HG03045 (cell line): Measurements from ENCODE around the gene TRIM50.
"Not testable (repeated sequence)": the region's sequence is repeated elsewhere in the genome, so short reads cannot be mapped to it uniquely, and the experiment has no call there.

ENCODE experiments used
- ATAC-seq: cut with Tn5 transposase; IDR thresholded peaks from one replicate; pipeline ENCODE4 v1.9.1; 2021; ENCODE audit warnings: mild to moderate bottlenecking, moderate library complexity; ENCODE audit not compliant: unreplicated experiment

Gene TRIM50

GRCh38 chr7:73327922-73328321, at the start of gene TRIM50, which contains the start of gene FKBP6:
Gene TRIM50, minus strand, starts transcription at chr7:73328082. Its CDS starts 3,295 bp downstream, at chr7:73324787.
Gene FKBP6, plus strand, starts transcription at chr7:73328161. Its CDS starts 268 bp downstream, at chr7:73328429.
- ATAC-seq: not testable (repeated sequence)

GRCh38 chr7:73376671-73377412, 49.0 kb upstream of the TRIM50 start:
- ATAC-seq: no peak

GRCh38 chr7:73376262-73376661, 48.4 kb upstream of the TRIM50 start:
- not testable (repeated sequence) for ATAC-seq

- no peak for ATAC-seq
Measured at GRCh38 chr7:73373741-73374140, 45.9 kb upstream of the TRIM50 start.

- no peak for ATAC-seq
Measured at GRCh38 chr7:73369622-73370021, 41.7 kb upstream of the TRIM50 start.

- no peak for ATAC-seq
Measured at GRCh38 chr7:73369009-73369408, 41.1 kb upstream of the TRIM50 start.

GRCh38 chr7:73366990-73367389, 39.1 kb upstream of the TRIM50 start:
- ATAC-seq: no peak

GRCh38 chr7:73366127-73366526, 38.2 kb upstream of the TRIM50 start:
- ATAC-seq: no peak

GRCh38 chr7:73364006-73364728, 36.3 kb upstream of the TRIM50 start:
- ATAC-seq: no peak

GRCh38 chr7:73363225-73364005, 35.5 kb upstream of the TRIM50 start:
- ATAC-seq: no peak

GRCh38 chr7:73360590-73360989, 32.7 kb upstream of the TRIM50 start:
- ATAC-seq: not testable (repeated sequence)

- no peak for ATAC-seq
Measured at GRCh38 chr7:73359746-73360375, 32.0 kb upstream of the TRIM50 start.

GRCh38 chr7:73359306-73359705, 31.4 kb upstream of the TRIM50 start:
- no peak for ATAC-seq

GRCh38 chr7:73358590-73359275, 30.9 kb upstream of the TRIM50 start:
- ATAC-seq: no peak

- ATAC-seq: no peak
Measured at GRCh38 chr7:73356159-73356558, 28.3 kb upstream of the TRIM50 start.

GRCh38 chr7:73354821-73355220, 26.9 kb upstream of the TRIM50 start:
- ATAC-seq: no peak

- no peak for ATAC-seq
Measured at GRCh38 chr7:73354196-73354595, 26.3 kb upstream of the TRIM50 start.

GRCh38 chr7:73353243-73353642, 25.4 kb upstream of the TRIM50 start:
- no peak for ATAC-seq

GRCh38 chr7:73352784-73353183, 24.9 kb upstream of the TRIM50 start:
- no peak for ATAC-seq

GRCh38 chr7:73351447-73352167, 23.7 kb upstream of the TRIM50 start:
- no peak for ATAC-seq
